Brain microvascular endothelial cell (primary cell): ENCODE measurements around the gene CLDN2.

ENCODE experiments used
- DNase-seq: peaks from one replicate; pipeline ENCODE4 v3.0.0-alpha.2; 2020
- H3K27ac ChIP-seq: fragments of 250-450 bp; sonication (Bioruptor Pico); 2 replicates; pipeline ENCODE4 v1.5.1; 2020; ENCODE audit warnings: mild to moderate bottlenecking, moderate library complexity
- H3K27me3 ChIP-seq: fragments of 250-450 bp; sonication (Bioruptor Pico); replicated peaks from 2 replicates; pipeline ENCODE4 v1.5.1; 2020; ENCODE audit warnings: mild to moderate bottlenecking
- H3K36me3 ChIP-seq: fragments of 250-450 bp; sonication (Bioruptor Pico); replicated peaks from 2 replicates; pipeline ENCODE4 v1.5.1; 2020; ENCODE audit warnings: mild to moderate bottlenecking
- H3K4me3 ChIP-seq: 2 replicates; pipeline ENCODE4 v1.5.1; 2011; ENCODE audit warnings: low read depth, mild to moderate bottlenecking, control low read depth, low read length, moderate library complexity
- in situ Hi-C: cut with HindIII; loops from 2 replicates; pipeline ENCODE4 v1.10.0; 2017; ENCODE audit warnings: low sequenced_read_pairs, low pct_ligation_motif_present
- TF ChIP-seq, protein P1 (sequence below): IDR thresholded peaks from 2 replicates; pipeline ENCODE4 v1.5.1; 2011; ENCODE audit warnings: low read depth, mild to moderate bottlenecking, moderate library complexity, low read length, control low read depth, inconsistent platforms; ENCODE audit errors: missing control alignments

CLDN2 gene

DNA sequence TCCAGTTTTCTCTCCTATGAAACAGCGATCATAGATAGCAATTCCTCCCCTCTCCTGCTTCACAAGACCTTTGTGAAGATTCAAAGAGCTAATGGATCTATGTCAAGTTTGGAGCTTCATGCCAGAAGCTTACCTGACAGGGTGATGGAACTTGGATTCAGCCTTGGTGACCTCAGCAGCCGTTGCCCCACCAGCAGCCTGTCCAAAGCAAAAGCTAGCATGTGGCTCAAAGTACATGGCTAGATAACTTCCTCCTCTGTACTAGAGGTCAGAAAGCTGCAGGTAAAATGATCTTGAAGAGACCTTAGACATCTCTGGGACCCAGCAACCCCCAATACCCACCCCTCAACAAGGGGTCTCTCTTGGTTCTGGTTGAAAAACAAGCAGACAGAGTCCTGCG is 18.9 kb upstream of the CLDN2 start:
- H3K36me3 ChIP-seq: no peaks in the 10 kb centered on the region
- in situ Hi-C loops: no loop called here
- H3K4me3 ChIP-seq: no peak overlapping the region
- no peak overlapping the region for H3K27ac ChIP-seq
- no peaks in the 10 kb centered on the region for H3K27me3 ChIP-seq
- TF ChIP-seq, protein P1, sequence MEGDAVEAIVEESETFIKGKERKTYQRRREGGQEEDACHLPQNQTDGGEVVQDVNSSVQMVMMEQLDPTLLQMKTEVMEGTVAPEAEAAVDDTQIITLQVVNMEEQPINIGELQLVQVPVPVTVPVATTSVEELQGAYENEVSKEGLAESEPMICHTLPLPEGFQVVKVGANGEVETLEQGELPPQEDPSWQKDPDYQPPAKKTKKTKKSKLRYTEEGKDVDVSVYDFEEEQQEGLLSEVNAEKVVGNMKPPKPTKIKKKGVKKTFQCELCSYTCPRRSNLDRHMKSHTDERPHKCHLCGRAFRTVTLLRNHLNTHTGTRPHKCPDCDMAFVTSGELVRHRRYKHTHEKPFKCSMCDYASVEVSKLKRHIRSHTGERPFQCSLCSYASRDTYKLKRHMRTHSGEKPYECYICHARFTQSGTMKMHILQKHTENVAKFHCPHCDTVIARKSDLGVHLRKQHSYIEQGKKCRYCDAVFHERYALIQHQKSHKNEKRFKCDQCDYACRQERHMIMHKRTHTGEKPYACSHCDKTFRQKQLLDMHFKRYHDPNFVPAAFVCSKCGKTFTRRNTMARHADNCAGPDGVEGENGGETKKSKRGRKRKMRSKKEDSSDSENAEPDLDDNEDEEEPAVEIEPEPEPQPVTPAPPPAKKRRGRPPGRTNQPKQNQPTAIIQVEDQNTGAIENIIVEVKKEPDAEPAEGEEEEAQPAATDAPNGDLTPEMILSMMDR: no peak
- DNase-seq: no peak

- Histone ChIP-seq H3K27ac (no peak overlapping the region), H3K27me3 (no peaks in the 10 kb centered on the region), H3K4me3 (no peak overlapping the region), H3K36me3 (no peaks in the 10 kb centered on the region)
- no peak for DNase-seq
- in situ Hi-C loops: no loop called here
- TF ChIP-seq, protein P1: no peak
Observed at GRCh38 chrX:106901781-106902219, 18.4 kb upstream of the CLDN2 start.

- in situ Hi-C loops: no loop called here
- H3K4me3 ChIP-seq: no peak overlapping the region
- TF ChIP-seq, protein P1: no peak
- no peaks in the 10 kb centered on the region for H3K36me3 ChIP-seq
- no peaks in the 10 kb centered on the region for H3K27me3 ChIP-seq
- H3K27ac ChIP-seq: no peak overlapping the region
- DNase-seq: no peak
Observed at GRCh38 chrX:106902684-106903083, 17.5 kb upstream of the CLDN2 start.

DNA sequence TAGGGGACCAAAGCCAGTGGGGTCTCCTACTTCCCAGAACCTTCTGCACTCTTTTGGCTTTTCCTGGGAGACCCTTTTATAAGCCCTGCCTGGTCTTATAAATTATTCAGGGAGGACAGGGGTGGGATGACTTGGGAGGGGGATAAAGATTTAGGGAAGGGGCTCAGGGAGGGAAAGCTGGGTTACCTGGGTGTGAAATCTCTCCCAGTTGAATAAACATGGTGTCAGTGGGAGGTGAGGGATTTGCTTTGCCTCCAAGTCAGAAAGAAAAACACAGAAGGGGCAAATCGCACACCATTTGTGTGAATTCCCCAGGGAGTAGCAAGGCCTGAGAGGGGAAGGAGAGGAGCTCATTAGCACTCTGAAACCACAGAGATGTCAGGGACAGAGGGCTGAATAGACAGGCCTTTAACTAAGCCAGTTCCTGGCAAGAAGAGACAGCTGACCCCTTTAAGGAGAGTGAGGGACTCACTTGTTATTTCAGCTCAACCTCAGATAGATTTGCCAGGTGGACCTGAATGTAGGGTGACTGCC is 16.8 kb upstream of the CLDN2 start, which contains the start of gene RIPPLY1:
RIPPLY1 (minus strand) TSS at position 51 of the 534 bp plus-strand sequence. CDS start 54 bp downstream, outside the sequence.
- H3K27me3 ChIP-seq: no peaks in the 10 kb centered on the region
- H3K27ac ChIP-seq: no peak within 1 kb of the TSS
- DNase-seq: no peak
- TF ChIP-seq, protein P1: no peak
- H3K36me3 ChIP-seq: no peaks in the 10 kb centered on the region
- no peak within 1 kb of the TSS for H3K4me3 ChIP-seq
- in situ Hi-C loops: no loop called here

DNA sequence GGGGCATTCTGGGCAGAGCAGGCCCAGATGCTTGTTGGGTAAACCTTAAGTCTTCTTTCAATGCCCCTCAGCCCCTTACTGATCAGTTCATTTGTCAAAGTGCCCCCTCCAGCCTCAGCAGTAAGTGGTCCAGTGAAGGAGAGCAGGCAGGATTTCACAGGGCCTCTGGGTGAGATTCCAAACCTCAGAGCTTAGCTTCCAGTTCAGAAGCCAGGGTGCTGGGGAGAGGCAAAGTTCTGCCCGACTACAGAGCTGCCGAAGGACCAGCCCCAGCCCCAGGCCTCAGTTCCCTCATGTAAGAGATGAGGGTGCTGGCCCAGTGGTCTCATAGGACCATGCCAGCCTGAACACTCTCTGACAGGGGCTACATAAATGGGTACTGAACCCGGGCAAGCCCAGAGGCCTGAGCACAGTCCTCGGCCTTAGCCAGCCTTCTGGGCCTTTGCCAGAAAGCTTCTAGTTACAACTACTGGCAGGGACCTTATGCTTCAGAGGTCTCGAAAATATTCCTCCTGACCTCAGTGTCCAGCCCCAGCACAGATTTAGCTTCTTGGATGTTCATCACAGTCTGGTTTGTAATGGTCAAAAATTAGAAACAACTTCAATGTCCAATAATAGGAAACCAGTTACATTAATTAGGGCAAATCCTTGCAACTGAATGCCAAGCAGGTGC is 16.2 kb upstream of the CLDN2 start:
- Histone ChIP-seq H3K36me3 (no peaks in the 10 kb centered on the region), H3K27me3 (no peaks in the 10 kb centered on the region), H3K27ac (no peak overlapping the region), H3K4me3 (no peak overlapping the region)
- in situ Hi-C loops: no loop called here
- no peak for DNase-seq
- TF ChIP-seq, protein P1: no peak
